ENCODE results near the gene VAV3. TPM values are rescaled to one million over a fixed set of nuclear protein-coding genes. Genes with fewer than 3 reads are reported as not detected.

The VAV3 gene
- total RNA-seq, 4 donors from 2014 or later: 117 to 239 (median 135) TPM

- no peak overlapping the region for H3K27ac ChIP-seq
- no peaks in the 10 kb centered on the region for H3K4me1 ChIP-seq
- H3K9me3 ChIP-seq: no peaks in the 10 kb centered on the region
- no peak for TF ChIP-seq POLR2A (IDR thresholded peaks at IDR 0.05)
- TF ChIP-seq POLR2AphosphoS5 (IDR thresholded peaks at IDR 0.05): no peak
- no peak for TF ChIP-seq EP300 (IDR thresholded peaks at IDR 0.05)
- no peak for TF ChIP-seq CTCF (IDR thresholded peaks at IDR 0.05)
- no peaks in the 10 kb centered on the region for H3K36me3 ChIP-seq
- no peak for DNase-seq (ENCODE audit: low spot score in 2 of 2)
- H3K4me3 ChIP-seq: no peak overlapping the region
- WGBS: 98% methylated on average over 2 of the region's 2 CpGs
- no peaks in the 10 kb centered on the region for H3K27me3 ChIP-seq
Measured at GRCh38 chr1:107810291-107810951, 154.6 kb downstream of the VAV3 start.

- 82% methylated on average over 3 of the region's 3 CpGs for WGBS
- no peaks in the 10 kb centered on the region for H3K27me3 ChIP-seq
- TF ChIP-seq POLR2A (IDR thresholded peaks at IDR 0.05) (no peak), EP300 (IDR thresholded peaks at IDR 0.05) (no peak), POLR2AphosphoS5 (IDR thresholded peaks at IDR 0.05) (no peak), CTCF (IDR thresholded peaks at IDR 0.05) (no peak)
- no peak overlapping the region for H3K4me3 ChIP-seq
- no peaks in the 10 kb centered on the region for H3K4me1 ChIP-seq
- no peaks in the 10 kb centered on the region for H3K9me3 ChIP-seq
- H3K36me3 ChIP-seq: no peaks in the 10 kb centered on the region
- H3K27ac ChIP-seq: no peak overlapping the region
- DNase-seq (ENCODE audit: low spot score in 2 of 2): no peak
Measured at GRCh38 chr1:107807855-107808254, 157.1 kb downstream of the VAV3 start.

- Histone ChIP-seq H3K27me3 (no peaks in the 10 kb centered on the region), H3K4me3 (no peak overlapping the region), H3K27ac (no peak overlapping the region), H3K36me3 (no peaks in the 10 kb centered on the region), H3K4me1 (no peaks in the 10 kb centered on the region), H3K9me3 (no peaks in the 10 kb centered on the region)
- no peak for DNase-seq (ENCODE audit: low spot score in 2 of 2)
- TF ChIP-seq POLR2AphosphoS5 (IDR thresholded peaks at IDR 0.05) (no peak), EP300 (IDR thresholded peaks at IDR 0.05) (no peak), POLR2A (IDR thresholded peaks at IDR 0.05) (no peak), CTCF (IDR thresholded peaks at IDR 0.05) (no peak)
- 93% methylated on average over 1 of the region's 1 CpG for WGBS
Measured at GRCh38 chr1:107807405-107807804, 157.6 kb downstream of the VAV3 start.

- Histone ChIP-seq H3K27ac (no peak overlapping the region), H3K9me3 (no peaks in the 10 kb centered on the region), H3K4me1 (no peaks in the 10 kb centered on the region), H3K27me3 (no peaks in the 10 kb centered on the region), H3K36me3 (no peaks in the 10 kb centered on the region), H3K4me3 (no peak overlapping the region)
- 89% methylated on average over 4 of the region's 4 CpGs for WGBS
- TF ChIP-seq EP300 (IDR thresholded peaks at IDR 0.05) (no peak), POLR2AphosphoS5 (IDR thresholded peaks at IDR 0.05) (no peak), POLR2A (IDR thresholded peaks at IDR 0.05) (no peak), CTCF (IDR thresholded peaks at IDR 0.05) (no peak)
- DNase-seq (ENCODE audit: low spot score in 2 of 2): no peak
Measured at GRCh38 chr1:107806902-107807301, 158.1 kb downstream of the VAV3 start.

- Histone ChIP-seq H3K36me3 (no peaks in the 10 kb centered on the region), H3K27me3 (no peaks in the 10 kb centered on the region), H3K4me3 (no peak overlapping the region), H3K9me3 (no peaks in the 10 kb centered on the region), H3K27ac (no peak overlapping the region), H3K4me1 (no peaks in the 10 kb centered on the region)
- no peak for TF ChIP-seq POLR2A (IDR thresholded peaks at IDR 0.05)
- no peak for TF ChIP-seq POLR2AphosphoS5 (IDR thresholded peaks at IDR 0.05)
- TF ChIP-seq EP300 (IDR thresholded peaks at IDR 0.05): no peak
- TF ChIP-seq CTCF (IDR thresholded peaks at IDR 0.05): no peak
- 56% methylated on average over 1 of the region's 1 CpG for WGBS
- DNase-seq (ENCODE audit: low spot score in 2 of 2): no peak
Measured at GRCh38 chr1:107804741-107805140, 160.2 kb downstream of the VAV3 start.
